ENCODE measurements around the gene ADAMTS2.

DNA sequence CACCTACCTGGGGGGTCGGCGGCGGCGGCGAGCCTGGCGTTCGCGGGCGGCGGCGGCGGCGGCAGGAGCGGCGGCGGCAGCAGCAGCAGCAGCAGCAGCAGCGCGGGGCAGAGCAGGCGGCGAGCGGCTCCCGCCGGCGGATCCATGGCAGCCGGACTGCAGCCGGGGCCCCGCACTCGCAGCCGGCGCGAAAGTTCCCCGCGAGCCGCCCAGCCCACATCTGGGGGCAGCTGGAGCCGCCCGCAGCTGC, 153 bp downstream of the ADAMTS2 start:
- TF ChIP-seq PKNOX1 (IDR thresholded peaks at IDR 0.05) (no peak), ARNT (IDR thresholded peaks at IDR 0.05) (no peak), FOXM1 (IDR thresholded peaks at IDR 0.05; ENCODE audit: borderline replicate concordance) (no peak), TARDBP (IDR thresholded peaks at IDR 0.05) (no peak), BHLHE40 (IDR thresholded peaks at IDR 0.05; ENCODE audit: borderline replicate concordance) (no peak), HDGF (IDR thresholded peaks at IDR 0.05; ENCODE audit: borderline replicate concordance) (no peak), FOXA1 (IDR thresholded peaks at IDR 0.05) (no peak), SUZ12 (IDR thresholded peaks at IDR 0.05) (no peak)
